ENCODE results near the gene CDKN1C.
A peak's percentile ranks its signal among the peaks of the same experiment; 100 is the strongest.

CDKN1C gene

DNA sequence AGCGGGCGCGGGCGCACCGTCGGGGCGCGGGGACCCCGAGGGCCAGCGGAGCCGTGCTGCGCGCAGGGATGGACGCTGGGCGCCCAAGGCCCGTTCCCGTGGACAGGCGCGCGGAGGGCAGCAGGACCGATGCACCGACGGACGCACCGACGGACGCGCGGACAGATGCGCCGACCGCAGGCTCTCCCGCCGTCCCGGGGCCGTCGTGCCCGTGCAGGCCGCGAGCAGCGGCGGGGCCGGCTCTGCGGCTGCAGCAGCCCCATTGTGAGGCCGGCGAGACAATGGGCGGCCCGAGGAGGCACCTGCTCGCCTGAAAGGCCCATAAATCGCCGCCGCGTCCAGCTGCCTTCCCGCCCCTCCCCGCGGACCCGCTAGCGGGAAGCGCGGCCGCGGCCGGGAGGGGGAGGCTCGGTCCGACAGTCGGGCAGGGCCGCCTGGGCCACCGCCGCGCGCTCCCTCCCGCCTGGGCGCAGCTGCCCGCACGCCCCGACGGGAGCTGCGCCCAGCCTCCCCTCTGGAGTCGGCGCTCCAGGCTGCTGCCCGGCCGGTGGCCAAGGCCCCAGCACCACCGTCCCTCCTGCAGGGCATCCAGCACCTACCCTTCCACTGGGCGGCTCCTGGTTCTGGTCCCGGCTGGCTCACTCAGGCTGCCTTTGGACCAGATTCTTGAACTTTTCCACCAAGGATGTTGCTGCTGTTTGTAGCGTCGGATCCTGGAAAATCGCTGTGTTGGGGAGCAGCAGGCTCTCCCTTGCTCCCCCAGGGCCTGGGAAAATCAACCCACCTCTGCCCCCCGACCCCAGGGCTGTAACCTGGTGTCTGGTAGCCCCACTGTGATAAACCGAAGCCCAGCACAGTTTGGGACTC lies 15.8 kb downstream of the CDKN1C start:
- DNase-seq (ENCODE audit: low spot score), result no peak

- no peak for DNase-seq (ENCODE audit: low spot score)
Observed at GRCh38 chr11:2869134-2869526, 16.4 kb downstream of the CDKN1C start.

DNA sequence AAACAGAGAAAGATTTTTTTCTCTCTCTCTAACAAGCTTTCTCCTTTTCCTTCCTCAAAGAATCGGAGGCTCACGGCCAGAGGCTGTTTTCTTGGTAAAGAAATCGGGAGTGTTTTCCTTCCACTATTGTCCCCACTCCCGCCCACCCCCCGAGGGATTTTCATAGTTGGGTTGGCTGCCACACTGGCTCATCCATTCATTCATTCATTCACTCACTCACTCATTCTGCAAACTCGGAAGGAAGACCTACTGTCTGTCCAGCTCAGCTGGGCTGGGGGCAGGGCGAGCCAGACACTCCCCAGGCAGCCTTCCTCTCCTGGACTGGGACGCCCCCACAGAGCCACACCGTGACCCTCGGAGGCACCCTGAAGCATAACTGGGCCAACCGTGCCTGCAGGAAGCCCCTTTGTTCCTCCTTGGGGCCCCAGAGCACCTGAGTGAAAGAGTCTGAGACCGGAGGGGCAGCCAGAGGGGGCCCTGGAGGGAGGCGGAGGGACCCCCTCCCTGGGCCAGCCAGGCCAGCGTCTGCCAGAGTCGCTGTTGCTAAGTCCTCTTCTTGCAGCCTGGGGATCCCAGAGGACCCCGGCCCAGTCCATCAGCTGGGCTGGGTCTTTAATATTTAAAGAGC lies 17.0 kb downstream of the CDKN1C start:
- no peak for DNase-seq (ENCODE audit: low spot score)

GRCh38 chr11:2867722-2868505 lies 17.7 kb downstream of the CDKN1C start:
- no peak for DNase-seq (ENCODE audit: low spot score)

GRCh38 chr11:2867142-2867541 lies 18.4 kb downstream of the CDKN1C start:
- DNase-seq (ENCODE audit: low spot score), result no peak

GRCh38 chr11:2865922-2866577 lies 19.5 kb downstream of the CDKN1C start:
- no peak for DNase-seq (ENCODE audit: low spot score)

- no peak for DNase-seq (ENCODE audit: low spot score)
Observed at GRCh38 chr11:2864901-2865300, 20.7 kb downstream of the CDKN1C start.

- DNase-seq (ENCODE audit: low spot score), result no peak
Observed at GRCh38 chr11:2863276-2863618, 22.3 kb downstream of the CDKN1C start.

DNA sequence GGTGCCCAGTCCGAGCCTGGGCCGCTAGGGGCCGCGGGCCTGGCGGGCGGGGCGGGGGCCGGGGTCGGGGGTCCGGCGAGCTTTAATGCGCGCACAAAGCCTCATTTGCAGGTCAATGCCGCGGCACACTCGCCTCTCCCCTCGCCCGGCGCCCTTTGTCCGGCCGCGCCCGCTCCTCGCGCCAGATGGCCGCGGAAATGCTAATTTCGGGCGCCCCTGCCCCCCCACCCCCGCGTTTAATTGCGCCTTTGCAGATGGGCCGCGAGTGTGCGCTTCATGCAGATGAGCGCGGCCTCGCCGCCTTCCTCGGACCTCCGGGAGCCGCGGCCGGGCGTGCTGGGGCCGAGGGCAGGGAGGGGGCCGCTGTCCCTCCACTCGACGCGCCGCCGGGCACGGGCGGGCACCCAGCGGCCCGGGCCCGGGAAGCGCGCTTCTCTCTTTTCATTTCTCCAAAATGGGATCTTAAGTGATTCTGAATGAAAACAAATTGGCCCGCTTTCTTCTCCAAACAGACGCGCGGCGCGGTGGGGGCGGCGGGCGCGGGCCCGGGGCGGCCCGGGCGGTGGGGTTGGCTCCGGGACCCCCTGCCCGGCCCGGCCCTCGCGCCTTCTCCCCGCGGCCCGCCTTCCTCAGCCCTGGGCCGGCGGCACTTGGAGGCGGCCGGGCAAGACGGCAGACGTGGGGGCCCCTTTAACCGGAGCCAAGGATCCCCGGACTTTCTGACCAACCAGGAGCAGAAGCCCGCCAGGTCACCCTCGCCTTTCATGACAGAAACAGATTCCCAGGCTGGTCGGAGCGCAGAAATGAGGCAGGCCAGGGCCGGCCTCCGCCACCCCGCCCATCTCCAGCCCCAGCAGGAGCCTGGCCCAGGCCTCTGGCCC lies 22.9 kb downstream of the CDKN1C start:
- no peak for DNase-seq (ENCODE audit: low spot score)

- DNase-seq (ENCODE audit: low spot score), result peak; percentile 52
Observed at GRCh38 chr11:2860636-2861035, 24.9 kb downstream of the CDKN1C start.

GRCh38 chr11:2859699-2860037 lies 25.9 kb downstream of the CDKN1C start:
- no peak for DNase-seq (ENCODE audit: low spot score)

DNA sequence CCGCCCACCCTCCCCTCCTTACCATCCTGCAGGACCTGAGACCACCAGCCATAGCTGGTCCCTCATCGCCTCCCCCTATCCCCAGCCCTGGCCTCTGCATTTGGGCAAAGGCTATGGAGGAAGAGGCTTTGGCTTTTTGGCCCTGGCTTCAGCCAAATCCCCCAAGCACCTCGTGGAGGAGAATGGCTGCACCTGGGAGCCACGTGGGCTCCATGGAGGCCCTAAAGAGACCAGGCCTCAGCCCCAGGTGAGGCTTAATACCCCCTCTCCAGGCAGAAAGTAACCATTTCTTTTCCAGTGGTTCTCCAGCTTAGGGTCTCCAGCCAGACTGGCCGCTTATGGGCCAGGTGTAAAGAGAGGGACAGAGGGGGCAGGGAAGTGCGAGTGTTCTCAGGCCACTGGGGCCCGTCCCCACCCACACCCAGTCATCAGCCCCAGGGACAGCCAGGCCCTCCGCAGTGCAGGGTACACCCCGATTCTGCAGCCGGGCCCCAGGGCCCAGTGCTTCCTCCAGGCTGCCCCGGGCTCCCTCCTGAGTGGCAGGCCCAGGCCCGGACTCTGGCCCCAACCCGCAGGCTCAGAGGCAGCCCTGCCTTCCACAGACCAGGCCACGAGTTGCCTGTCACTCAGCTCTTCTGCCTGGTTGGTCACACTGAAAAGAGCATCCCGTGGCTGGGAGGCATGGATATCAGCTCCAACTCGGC lies 26.4 kb downstream of the CDKN1C start:
- DNase-seq (ENCODE audit: low spot score), result no peak

GRCh38 chr11:2857918-2858317 lies 27.7 kb downstream of the CDKN1C start:
- DNase-seq (ENCODE audit: low spot score), result no peak

- no peak for DNase-seq (ENCODE audit: low spot score)
Observed at GRCh38 chr11:2857276-2857675, 28.3 kb downstream of the CDKN1C start.

DNA sequence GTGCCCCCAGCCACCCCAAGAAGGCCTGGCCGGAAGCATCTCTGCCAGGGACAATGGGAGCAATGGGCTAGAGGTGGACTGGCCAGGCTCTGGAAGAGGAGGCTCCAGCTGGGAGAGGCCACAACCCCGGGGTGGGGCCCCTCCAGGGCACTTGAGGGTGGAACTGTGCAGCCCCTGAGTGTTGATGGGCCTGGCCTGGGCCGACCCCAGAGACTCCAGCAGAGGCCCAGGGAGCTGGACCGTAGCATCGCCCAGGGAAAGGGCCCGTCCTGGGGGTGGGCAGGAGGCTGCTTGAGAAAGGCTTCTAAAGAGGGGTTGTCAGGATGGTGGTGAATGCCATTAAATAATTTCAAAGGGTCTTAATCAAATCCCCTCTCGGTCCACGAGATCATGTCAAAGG lies 30.4 kb downstream of the CDKN1C start:
- DNase-seq (ENCODE audit: low spot score), result no peak

DNA sequence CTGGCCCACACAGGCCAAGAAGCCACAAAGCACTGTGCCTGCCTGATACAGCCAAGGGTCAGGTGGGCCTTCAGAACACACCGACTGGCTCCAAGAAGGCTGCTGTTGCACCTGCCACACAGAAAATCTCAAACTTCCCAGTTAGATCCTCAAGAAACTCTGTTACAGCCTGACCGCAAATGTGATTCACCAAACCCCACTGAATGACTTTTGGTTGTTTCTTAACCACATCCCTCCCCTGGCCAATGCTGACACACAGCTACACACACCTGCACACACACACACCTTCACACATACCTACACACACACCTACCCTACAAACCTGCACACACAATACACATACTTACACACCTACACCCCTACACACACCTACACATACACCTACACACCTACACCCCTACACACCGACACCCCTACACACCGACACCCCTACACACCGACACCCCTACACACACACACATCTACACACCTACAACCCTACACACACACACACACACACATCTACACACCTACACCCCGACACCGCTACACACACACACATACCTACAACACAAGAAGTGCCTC lies 31.5 kb downstream of the CDKN1C start:
- DNase-seq (ENCODE audit: low spot score), result no peak

- no peak for DNase-seq (ENCODE audit: low spot score)
Observed at GRCh38 chr11:2853401-2853800, 32.2 kb downstream of the CDKN1C start.

- no peak for DNase-seq (ENCODE audit: low spot score)
Observed at GRCh38 chr11:2849994-2850770, 35.4 kb downstream of the CDKN1C start.

DNA sequence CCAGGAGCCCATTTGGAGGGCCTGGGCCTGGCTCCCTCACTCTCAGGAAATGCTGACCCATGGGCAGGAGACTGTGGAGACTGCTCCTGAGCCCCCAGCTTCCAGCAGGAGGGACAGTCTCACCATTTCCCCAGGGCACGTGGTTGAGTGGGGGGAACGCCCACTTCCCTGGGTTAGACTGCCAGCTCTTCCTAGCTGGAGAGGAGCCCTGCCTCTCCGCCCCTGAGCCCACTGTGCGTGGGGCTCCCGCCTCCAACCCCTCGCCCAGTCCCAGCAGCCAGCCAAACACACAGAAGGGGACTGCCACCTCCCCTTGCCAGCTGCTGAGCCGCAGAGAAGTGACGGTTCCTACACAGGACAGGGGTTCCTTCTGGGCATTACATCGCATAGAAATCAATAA lies 37.1 kb downstream of the CDKN1C start:
- no peak for DNase-seq (ENCODE audit: low spot score)

DNA sequence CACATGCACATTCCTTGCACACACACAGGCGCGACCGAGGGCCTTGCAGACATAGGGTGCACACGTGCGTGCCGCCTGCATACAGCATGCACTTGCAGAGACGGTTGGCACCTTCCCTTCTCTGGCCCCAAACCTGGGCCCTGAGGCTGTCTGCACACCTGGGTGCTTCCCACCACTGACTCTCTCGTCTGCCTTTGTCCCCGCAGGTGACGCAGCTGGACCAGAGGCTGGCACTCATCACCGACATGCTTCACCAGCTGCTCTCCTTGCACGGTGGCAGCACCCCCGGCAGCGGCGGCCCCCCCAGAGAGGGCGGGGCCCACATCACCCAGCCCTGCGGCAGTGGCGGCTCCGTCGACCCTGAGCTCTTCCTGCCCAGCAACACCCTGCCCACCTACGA lies 38.0 kb downstream of the CDKN1C start:
- DNase-seq (ENCODE audit: low spot score), result no peak
